ENCODE results near the gene MIOS.

The MIOS gene

DNA sequence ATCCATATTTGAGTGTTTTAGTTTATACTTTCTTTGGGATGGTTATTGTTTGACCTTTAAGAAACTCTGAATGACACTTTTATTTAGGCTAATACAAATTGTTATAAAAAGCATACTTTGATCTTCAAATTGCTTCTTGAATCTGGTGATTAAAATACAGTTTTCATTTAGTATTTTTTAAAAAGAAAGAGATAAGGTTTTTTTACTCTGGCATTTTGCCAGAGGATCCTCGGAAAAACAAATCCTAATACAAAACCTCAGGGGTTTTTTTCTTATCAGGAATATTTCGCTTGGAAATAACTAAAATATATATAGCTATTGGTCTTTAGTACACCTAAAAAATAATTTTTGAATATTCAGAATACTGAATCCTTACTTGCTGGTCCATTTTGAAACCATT, 17.0 kb downstream of the MIOS start:
- DNase-seq (ENCODE audit: low spot score), result no peak

GRCh38 chr7:7584653-7585052, 18.0 kb downstream of the MIOS start:
- no peak for DNase-seq (ENCODE audit: low spot score)

DNA sequence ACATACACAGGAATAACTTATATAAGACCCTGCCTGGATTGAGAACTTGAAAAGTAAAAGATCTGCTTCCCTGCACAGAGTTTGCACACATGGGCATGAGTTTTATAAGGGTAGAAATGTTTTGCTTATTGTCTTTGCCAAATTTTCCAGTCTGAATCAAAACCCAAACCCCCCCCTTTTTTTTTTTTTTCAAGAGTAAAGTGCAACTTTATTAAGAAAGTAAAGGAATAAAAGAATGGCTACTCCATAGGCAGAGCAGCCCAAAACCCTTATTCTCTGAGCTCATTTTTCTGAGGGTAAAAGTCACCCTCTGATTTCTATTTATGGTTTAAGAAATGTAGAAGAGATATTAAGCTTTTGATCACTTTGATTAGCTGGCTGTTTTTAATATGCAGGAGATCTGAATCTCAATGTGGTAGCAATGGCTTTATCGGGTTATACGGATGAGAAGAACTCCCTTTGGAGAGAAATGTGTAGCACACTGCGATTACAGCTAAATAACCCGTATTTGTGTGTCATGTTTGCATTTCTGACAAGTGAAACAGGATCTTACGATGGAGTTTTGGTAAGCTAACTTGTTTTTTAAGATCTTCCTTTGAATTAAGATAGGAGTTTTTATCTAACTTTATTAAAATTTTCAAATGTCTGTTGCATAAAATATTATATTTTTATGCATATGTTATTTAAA, 18.7 kb downstream of the MIOS start:
- DNase-seq (ENCODE audit: low spot score), result no peak

GRCh38 chr7:7595451-7595850, 28.8 kb downstream of the MIOS start:
- DNase-seq (ENCODE audit: low spot score), result peak; percentile 71

DNA sequence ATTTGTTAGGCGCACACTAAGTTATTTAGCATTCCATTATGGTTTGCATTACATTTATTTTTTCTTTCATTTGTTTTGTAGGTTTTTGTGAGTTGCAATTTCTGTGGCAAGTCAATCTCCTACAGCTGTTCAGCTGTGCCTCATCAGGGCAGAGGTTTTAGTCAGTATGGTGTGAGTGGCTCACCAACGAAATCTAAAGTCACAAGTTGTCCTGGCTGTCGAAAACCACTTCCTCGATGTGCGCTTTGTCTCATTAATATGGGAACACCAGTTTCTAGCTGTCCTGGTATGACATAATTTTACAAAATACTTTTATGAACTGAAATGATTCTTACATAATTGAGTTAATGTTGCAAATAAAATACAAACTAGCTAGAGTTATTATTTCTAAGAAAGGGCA, 29.5 kb downstream of the MIOS start:
- no peak for DNase-seq (ENCODE audit: low spot score)

- DNase-seq (ENCODE audit: low spot score), result no peak
These were observed 40.3 kb downstream of the MIOS start for GRCh38 chr7:7607010-7607409.

- DNase-seq (ENCODE audit: low spot score), result no peak
These were observed 42.6 kb downstream of the MIOS start for GRCh38 chr7:7609330-7609729.

DNA sequence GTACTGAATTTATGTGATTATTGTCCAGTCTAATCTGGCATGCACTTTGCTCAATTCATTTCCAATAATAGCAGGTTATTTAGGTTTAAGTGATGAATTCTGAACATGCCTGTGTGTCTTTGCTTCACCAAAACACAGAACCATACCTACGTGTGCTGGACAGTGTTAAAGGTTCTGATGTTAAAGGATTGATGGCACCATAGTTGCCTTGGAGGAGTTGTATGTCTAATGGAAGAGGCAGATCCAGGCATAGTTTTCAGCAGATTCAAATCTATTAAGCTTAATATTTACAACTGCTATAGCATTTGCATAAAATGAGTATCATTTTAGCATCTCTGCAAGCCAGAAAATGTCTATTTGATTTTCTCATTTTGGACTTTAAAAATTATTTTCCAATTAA, 45.8 kb downstream of the MIOS start:
- DNase-seq (ENCODE audit: low spot score), result no peak

DNA sequence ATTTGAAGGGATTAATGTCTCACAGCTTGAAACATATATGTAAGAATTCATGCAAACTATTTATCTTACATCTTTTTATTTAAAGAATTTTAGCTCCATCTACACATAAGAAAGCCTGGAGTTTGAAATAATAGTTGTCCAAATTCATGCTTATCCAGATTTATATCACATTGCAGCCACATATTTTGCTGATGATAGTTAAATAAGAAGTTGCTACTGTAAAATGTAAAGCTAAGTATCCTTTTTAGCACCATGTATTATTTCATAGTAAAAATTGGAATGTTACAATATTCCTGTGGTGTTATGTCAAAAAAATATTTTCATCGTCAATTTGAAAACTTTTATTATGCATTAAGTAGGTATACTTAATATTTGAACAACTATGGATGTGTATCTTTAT, 46.5 kb downstream of the MIOS start:
- DNase-seq (ENCODE audit: low spot score), result no peak

DNA sequence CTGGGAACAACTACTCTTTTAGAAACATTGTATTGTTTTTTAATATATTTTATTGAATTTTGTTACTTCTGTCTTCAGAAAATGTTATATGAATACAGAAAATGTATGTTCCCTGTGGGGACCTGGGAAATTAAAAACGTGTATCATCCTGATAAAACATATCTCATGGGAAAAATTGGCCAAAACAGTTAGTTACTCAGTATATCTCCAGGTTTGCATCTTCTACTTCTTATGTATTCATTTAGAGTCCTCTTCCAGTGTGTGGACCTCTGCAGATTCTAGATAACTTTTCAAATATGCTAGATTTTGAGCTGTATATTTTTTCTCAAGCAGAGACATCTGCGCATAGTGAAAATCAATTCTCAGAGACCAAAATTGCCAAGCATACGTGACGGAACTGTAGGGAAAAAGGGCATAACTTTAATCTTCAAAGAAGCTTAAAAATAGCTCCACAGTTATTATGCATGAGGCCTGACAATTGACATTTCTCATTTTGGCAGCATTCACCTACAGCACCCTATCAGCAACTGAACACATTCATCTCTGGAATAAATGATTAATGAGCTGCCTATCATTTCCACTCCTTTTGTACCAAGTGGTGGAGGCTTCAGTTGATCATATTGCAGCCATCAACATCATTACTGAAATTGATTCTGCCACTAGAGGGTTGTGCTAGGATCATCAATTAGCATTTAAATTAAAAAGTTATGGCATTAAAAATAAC, 47.5 kb downstream of the MIOS start:
- DNase-seq (ENCODE audit: low spot score), result peak; percentile 39

- no peak for DNase-seq (ENCODE audit: low spot score)
These were observed 50.9 kb downstream of the MIOS start for GRCh38 chr7:7617550-7617949.

- DNase-seq (ENCODE audit: low spot score), result no peak
These were observed 51.7 kb downstream of the MIOS start for GRCh38 chr7:7618410-7618809.

DNA sequence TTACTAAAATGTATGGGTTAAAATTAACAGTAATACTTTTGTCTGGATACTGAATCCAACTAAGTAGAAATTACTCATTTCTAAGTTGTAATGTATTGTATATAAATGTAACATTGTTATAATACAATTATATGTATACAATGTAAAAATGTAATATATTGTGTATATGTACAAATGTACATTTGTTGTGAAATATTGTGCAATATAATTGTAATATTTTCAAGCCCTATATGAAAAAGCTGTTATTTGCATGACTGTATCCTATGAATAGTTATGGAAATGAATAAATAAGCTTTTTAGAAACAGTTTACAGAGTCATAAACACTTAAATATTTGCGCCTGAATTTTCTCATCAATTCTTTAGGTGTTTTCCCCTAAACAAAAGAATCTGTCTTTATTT, 53.6 kb downstream of the MIOS start:
- no peak for DNase-seq (ENCODE audit: low spot score)

DNA sequence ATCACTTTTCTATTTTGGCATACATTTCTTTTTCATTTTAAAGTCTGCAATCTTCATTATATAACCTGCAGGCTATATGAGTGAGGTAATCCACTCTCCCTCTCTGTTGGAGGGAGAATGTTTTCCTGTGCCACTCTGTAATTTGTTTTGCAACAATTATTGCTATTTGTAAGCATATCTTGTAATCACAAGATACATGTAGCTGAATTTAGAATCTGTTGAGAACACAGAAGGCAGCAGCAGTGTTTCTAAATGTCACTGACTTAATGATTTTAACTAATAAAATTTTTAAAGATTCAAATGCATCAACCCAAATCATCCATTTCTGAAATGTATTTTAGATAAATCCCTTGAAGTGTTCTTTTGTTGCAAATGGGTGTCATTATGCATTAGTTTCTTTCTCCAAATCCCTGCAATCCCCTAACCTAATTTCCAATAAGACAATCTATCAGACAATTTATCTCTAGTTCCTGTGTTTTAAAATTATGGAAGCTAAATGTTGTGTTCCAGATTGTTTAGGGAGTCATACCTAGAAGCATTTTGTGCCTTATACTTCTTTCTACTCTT, 54.0 kb downstream of the MIOS start:
- DNase-seq (ENCODE audit: low spot score), result no peak

DNA sequence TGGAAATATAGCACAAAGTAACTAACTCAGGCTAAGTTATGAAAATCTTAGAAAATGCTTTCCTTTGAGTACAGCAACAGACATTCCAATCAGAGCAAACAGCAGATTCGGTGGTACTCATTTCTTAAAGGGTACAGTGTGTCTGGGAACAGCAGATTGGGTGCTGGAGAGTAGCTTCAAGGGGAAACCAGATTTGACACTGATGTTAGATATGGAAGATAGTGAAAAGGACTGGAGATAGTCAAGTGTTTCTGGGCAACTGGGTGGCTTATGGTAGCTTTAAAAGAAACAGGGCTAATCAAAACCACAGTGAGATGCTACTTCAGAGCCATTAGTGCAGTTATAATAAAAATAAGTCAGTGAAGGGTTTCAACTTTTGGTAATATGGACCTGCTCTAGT, 61.8 kb downstream of the MIOS start:
- DNase-seq (ENCODE audit: low spot score), result no peak

DNA sequence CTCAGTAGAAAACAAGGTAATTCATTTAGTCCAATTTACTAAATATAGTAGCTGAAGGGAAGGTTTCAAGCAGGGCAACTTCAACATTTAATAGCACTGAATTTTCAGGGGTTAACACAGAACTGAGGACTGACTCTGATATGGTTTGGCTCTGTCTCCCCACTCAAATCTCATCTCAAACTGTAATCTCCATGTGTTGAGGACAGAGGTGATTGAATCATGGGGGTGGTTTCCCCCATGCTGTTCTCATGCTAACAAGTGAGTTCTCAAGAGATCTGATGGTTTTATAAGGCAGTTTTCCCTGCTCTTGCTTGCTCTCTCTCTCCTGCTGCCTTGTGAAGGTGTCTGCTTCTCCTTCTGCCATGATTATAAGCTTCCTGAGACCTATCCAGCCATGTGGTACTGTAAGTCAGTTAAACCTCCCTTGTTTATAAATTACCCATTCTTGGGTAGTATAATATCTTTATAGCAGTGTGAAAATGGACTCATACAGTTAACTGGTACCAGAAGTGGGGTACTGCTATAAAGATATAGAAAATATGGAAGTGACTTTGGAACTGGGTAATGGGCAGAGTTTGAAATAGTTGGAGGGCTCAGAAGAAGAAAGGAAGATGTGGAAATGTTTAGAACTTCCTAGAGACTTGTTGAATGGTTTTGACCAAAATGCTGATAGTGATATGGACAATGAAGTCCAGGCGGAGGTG, 64.1 kb downstream of the MIOS start:
- no peak for DNase-seq (ENCODE audit: low spot score)

DNA sequence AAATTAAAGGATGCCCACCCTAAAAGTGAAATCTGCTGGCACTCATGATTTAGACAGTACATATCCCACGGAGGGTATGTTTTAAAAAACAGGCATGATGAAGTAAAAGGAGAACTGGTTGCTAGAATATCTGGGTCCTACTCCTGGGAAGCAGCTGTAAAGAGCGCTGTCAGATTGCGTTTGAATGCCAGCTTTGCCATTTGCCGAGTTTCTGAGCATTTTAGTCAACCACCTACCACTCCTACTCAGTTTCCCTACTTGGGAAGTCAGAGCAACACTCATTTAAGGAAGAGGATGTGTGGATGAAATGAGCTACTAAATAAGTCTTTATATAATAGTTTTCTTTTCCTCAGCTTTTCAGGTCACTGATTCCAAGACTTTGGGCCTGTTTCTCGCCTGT, 72.7 kb downstream of the MIOS start:
- no peak for DNase-seq (ENCODE audit: low spot score)

- peak; percentile 27 for DNase-seq (ENCODE audit: low spot score)
These were observed 73.2 kb downstream of the MIOS start for GRCh38 chr7:7639847-7640220.

- DNase-seq (ENCODE audit: low spot score), result peak; percentile 99
These were observed 73.8 kb downstream of the MIOS start, which contains the start of gene UMAD1 for GRCh38 chr7:7640221-7641128. UMAD1 (plus strand) TSS chr7:7640752; CDS start chr7:7673372, 32,620 bp downstream.

DNA sequence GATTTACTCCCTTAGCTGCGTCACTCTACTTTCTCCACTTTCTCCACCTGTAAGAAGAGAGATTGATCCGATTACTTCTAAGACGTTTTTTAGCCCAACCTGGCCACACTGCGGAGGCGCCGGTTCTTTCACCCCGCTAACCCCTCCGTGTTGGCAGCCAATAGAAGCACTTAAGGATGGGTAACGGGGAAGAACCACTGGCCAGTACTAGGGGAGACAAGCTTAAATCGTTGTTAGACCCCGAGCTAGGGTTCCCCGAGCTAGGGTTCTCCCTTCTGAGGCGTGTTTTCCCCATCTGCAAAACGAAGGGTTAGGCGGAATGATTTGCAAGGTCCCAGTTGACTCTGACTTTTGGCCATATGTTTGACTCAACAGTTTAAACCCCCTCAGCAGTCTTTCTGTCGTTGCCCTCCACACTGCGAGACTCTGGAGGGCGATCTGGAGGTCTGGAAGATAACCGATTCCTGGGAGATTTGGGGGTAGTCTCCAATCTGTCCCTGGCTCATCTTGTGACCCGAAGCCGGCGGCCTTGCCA, 74.5 kb downstream of the MIOS start:
- no peak for DNase-seq (ENCODE audit: low spot score)

- no peak for DNase-seq (ENCODE audit: low spot score)
These were observed 75.4 kb downstream of the MIOS start for GRCh38 chr7:7642081-7642480.

Data from hematopoietic multipotent progenitor cell treated with erythropoietin and hydrocortisone succinate and interleukin-3 and kit ligand, for 15 days (in vitro differentiated cells).